GM23248 (cell line): Measurements from ENCODE around the gene KCND2.

Experiments used
- EZH2 ChIP-seq: fragments of 200-600 bp; sonication (generic); IDR thresholded peaks from 2 replicates; pipeline ENCODE4 v1.6.1; 2018; ENCODE audit warnings: antibody characterized with exemption, mild to moderate bottlenecking; ENCODE audit not compliant: insufficient read depth, poor library complexity, severe bottlenecking
- EZH2phosphoT487 ChIP-seq: fragments of 200-600 bp; sonication (generic); IDR thresholded peaks from 2 replicates; pipeline ENCODE4 v1.6.1; 2018; ENCODE audit warnings: antibody characterized with exemption, moderate library complexity, mild to moderate bottlenecking, low read depth; ENCODE audit not compliant: insufficient read depth

- TF ChIP-seq EZH2phosphoT487 = no peak
- no peak for TF ChIP-seq EZH2
Observed at GRCh38 chr7:120407010-120407409, 134.0 kb downstream of the KCND2 start.
